HPDE6-E6E7 (cell line): Measurements from ENCODE around the gene MED12.
A peak's percentile ranks its signal among the peaks of the same experiment; 100 is the strongest.
"Not testable (repeated sequence)": the region's sequence is repeated elsewhere in the genome, so short reads cannot be mapped to it uniquely, and the experiment has no call there.

ENCODE experiments used
- DNase-seq: peaks from one replicate; pipeline ENCODE4 v3.0.0; 2011; ENCODE audit warnings: missing footprints; ENCODE audit errors: extremely low spot score

The MED12 gene

DNA sequence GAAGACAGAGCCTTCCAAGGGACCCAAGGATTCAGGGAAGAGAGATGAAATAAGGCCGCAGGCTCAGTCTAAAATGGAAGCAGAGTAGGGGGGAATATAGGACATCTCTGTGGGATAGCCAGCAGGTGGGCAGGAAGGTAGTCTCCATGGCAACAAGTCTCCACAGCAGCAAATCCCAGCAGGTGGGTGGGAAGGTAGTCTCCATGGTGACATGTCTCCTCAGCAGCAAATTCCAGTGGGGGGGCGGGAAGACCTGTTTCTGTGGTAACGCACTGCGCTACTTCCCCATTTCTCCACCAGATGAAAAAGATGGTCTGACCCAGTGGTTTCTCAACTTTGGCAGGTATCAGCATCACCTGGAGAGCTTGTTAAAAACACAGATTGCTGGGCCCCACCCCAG lies 44.6 kb downstream of the MED12 start:
- DNase-seq = no peak

DNA sequence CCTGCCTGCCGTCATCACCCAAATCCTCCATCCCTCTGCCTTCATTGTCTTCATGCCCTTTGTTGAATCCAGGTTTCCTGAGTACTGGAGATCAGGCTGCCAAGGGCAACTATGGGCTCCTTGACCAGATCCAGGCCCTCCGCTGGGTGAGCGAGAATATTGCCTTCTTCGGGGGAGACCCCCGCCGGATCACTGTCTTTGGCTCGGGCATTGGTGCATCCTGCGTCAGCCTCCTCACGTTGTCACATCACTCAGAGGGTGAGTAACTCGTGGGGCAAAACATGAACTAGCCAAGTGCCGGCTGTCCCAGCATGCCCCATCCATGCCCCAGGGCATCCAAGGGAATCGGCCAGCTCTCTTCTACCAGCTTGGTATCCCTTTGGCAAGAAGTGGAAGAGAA lies 45.7 kb downstream of the MED12 start:
- DNase-seq = no peak

DNA sequence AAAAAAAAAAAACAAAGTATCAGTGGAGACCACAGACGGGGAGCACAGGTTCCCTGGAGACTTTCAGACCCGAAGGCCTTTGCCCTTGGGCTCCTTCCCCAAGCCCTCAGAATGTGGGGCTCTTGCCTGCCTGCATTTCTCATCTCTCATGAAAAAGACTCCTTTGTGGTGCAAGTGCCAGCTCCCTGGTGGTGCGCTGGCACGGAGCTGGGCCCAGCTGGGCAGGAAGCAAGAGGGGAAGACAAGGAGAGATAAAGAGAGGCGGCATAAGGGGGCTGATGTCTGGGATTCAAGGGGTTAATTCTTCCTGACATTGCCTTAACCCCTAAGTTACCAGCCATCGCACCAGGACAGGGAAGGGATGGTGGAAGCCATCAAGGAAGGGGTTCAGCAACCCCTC lies 48.1 kb downstream of the MED12 start:
- DNase-seq = no peak

DNA sequence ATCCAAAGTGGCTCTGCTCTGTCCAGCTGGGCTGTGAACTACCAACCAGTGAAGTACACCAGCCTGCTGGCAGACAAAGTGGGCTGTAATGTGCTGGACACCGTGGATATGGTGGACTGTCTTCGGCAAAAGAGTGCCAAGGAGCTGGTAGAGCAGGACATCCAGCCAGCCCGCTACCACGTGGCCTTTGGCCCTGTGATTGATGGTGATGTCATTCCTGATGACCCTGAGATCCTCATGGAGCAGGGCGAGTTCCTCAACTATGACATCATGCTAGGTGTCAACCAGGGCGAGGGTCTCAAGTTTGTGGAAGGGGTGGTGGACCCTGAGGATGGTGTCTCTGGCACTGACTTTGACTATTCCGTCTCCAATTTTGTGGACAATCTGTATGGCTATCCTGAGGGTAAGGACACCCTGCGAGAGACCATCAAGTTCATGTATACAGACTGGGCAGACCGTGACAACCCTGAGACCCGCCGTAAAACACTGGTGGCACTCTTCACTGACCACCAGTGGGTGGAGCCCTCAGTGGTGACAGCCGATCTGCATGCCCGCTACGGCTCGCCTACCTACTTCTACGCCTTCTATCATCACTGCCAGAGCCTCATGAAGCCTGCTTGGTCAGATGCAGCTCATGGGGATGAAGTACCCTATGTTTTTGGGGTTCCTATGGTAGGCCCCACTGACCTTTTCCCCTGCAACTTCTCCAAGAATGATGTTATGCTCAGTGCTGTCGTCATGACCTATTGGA lies 48.8 kb downstream of the MED12 start:
- DNase-seq = no peak

DNA sequence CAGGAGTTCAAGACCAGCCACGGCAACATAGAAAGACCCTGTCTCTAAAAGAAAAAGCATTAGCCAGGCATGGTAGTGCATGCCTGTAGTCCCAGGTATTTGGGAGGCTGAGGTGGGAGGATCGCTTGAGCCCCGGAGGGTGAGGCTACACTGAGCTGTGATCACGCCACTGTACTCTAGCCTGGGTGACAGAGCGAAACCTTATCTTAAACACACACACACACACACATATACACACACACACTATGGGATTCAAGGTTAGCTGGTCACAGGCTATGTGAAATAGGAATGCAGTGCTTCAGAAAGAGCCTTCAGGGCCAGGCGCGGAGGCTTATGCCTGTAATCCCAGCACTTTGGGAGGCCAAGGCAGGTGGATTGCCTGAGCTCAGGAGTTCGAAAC lies 49.7 kb downstream of the MED12 start:
- no peak for DNase-seq

DNA sequence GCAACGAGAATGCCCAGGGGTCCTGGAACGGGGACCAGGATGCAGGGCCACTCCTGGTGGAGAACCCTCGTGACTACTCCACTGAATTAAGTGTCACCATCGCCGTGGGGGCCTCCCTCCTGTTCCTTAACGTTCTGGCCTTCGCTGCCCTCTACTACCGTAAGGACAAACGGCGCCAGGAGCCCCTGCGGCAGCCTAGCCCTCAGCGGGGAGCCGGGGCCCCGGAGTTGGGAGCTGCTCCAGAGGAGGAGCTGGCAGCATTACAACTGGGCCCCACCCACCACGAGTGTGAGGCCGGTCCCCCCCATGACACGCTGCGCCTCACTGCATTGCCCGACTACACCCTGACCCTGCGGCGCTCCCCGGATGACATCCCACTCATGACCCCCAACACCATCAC lies 51.2 kb downstream of the MED12 start:
- no peak for DNase-seq

DNA sequence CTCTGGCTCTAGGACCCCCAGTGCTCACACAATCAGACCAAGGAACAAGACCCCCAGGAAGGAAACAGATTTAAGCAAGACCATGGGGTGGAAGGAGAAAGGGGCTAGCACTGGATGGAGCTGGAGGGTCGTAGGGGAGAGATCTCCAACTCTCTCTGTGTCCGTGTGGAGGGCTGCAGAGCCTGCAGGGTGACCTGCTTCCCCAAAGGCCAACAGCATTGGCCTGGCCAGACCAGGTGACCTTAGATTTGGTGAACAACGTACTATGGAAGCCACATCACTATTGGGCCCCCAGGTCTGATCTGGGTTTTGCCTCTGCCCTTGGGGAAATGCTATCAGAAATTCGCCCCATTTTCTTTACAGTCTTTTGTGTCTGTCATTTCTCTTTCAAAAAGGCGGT lies 52.3 kb downstream of the MED12 start:
- no peak for DNase-seq

DNA sequence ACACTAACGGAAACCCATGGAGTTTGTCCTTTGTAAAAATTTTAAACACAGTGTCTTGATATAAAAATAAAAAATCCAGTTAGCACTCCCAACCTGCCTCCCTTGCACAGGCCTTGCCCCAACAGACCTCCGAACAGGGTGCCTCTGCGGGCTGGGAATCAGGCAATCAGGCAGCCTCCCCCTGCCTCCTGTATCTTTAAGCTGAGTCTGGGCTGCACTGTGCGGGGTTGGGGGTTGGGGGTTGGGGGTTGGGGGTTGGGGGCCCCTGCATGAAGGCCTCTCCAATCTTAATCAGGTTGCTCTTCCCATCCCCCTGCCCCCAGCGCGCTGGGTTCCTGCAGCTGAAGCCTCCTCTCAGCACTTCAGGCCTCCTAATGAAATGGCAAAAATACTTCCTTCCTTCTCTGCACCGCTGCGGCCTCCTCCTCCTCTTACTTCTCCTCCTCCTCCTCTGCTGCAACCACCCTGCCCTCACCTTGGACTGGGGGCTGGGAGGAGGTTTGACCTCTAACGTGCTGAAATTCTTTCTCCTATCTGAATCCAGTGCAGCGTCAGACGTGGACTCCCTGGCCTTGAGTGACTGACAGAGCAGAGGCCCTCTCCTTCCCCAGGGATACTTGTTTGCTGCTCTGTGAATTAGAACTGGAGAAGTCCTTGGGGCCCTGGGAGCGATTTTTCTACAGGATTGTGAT lies 52.9 kb downstream of the MED12 start:
- DNase-seq = no peak

DNA sequence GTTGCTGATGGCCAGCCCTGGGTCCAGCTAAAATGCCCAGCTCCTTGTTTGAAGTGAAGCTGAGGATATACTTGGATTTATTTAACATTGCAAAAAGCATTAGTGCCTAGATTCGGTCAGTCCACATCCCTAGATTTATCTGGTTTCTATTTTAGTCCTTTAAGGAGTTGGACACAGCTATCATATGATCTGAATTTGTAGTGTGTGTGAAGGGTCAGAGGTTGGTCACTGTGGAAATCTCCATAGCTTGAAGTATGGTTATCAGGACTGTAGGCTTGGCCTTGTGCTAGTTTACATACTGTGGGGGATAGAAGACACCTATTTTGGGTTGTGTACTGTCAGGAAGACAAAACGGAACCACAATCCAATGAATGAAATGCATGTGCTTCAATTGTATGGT lies 55.0 kb downstream of the MED12 start:
- no peak for DNase-seq

DNA sequence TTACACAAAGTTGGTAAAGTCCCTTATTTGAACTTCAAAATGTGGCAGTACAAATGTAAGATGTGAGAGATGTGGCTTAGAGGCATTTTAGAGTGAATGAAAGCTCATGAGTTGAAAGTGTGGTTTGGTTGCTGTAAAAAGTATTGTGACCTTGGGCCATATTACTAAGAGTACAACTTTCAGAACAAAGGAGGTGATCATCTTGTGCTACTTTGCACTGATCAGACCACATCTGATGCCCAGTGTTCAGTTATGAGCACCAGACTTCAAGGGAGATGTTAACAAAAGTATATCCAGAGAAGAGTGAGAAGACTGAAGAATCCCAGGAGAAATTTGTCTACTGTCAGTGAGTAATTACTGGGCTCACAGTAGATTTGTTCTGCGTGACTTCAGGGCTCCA lies 56.4 kb downstream of the MED12 start:
- DNase-seq = no peak

DNA sequence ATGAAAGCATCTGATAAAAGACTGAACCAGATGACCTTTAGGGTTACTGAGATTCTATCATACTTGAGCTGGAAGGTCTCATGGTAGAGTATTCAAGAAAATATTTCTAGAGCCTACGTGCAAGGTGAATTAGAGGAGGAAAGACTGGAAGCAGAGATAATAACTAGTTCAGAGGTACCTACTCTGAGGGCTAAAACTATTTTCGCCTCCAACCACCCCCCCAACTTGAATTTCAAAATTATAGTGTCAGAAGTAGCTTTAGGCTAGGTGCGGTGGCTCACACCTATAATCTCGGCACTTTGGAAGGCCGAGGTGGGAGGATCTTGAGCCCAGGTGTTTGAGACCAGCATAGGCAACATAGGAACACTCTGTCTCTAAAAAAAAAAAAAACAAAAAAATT lies 57.1 kb downstream of the MED12 start:
- no peak for DNase-seq

DNA sequence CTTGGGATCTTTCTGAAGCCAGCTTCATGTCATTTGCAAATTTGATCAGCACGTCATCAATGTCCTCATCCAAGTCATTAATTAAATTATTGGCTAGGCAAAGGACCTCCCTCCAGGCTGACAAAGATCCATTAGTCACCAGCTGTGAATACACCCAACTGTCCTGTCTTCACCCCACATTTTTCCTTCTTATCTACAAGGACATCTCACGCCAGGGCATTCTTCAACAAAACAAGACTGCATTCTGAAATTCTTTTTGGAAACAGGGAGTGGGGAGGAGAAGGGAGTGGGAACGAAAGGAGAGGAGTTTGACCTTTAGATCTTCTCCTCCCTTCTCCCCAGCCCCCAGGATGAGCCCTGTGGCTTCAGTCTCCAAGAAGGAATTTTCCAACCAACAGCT lies 58.9 kb downstream of the MED12 start:
- no peak for DNase-seq

DNA sequence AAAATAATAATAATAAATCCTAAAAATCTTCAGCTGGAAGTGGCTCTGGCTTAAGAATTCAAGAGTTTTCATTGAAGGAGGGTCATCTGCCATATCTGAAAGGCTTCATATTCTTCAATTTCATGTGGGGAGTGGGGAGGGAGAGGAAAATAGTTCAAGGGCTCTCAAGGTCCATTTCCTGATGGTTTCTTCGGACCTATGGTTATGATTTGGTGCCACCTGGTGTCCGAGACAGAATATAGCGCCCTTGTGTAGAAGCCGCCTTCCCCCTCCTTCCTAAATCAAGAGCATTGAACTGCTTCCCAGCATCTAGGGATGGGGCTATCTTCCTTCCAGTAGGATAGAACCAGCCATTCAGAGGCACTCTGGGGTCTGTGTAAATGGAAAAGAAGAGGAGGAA lies 60.5 kb downstream of the MED12 start:
- peak; percentile 25 for DNase-seq

DNA sequence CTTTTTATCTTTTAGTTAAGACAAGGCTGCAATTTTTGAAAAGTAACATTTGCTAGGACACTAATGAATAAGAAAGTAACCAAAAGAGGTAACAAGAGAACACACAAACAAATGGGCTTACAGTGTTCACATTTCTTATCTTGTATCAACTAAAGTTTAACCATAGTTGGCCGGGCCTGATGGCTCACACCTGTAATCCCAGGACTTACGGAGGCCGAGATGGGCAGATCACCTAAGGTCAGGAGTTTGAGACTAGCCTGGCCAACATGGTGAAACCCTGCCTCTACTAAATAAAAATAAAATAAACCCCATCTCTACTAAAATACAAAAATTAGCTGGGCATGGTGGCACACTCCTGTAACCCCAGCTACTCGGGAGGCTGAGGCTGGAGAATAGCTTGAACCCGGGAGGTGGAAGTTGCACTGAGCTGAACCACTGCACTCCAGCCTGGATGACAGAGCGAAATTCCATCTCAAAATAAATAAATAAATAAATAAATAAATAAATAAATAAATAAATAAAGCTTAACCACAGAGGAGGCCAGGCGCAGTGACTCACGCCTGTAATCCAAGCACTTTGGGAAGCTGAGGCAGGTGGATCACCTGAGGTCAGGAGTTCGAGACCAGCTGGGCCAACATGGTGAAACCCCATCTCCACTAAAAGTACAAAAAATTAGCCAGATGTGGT lies 62.3 kb downstream of the MED12 start:
- not testable (repeated sequence) for DNase-seq

DNA sequence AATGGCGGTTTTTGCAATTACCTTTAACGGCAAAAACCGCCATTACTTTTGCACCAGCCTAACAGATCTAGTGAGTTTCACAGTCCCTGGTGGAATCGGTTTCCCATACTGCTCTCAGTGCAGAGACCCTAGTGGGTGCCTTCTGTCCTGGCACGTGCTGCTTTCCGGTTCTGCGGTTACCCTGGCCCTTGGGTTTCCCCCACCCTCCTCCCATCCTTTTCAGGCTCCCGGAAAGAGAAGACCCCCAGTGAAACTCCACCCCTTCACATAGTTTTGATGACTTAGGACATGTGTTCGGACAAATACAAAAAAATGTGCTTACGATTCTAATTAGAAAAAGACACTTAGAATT lies 63.1 kb downstream of the MED12 start:
- DNase-seq = no peak

DNA sequence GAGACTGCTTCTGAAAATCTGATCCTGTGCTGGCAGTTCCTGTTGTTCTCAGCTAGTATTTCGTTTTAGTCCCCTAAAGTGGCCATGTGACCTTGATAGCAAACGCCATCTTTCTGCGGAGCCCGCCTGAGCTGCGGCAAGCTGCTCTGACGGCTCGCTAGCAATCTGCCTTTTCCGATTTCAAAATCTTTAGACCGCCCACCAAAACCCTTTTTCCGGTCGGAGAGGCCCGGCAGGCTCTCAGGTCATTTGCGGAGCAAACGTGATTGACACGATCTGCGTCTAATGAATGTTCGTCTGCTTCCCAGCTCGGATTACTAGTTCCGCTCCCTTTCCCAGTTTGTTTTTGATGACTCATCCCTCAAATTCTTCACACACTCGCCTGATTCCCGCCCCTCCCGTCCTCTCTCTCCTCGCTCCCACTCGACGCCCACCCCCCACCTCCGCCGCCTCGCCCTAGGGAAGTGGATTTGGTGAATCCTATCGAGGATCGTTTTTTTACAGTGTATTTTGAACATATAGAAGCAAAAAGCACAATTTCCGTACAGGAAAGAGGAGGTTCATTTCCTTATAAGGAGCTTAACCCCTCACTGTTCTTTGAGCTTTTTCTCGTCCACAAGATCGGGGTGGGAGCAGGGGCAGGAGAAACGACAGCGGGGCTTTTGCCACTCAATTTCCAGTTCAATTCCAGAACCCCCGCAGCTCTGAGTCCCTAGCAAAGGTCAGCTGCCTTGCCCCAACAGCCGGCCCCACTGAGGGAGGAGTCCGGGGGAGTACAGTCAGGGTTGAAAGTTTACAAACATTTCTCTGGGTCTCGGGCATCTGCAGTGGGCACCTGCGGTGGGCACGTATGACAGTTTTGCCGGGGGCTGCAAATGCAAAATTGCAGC lies 63.8 kb downstream of the MED12 start:
- peak; percentile 67 for DNase-seq

DNA sequence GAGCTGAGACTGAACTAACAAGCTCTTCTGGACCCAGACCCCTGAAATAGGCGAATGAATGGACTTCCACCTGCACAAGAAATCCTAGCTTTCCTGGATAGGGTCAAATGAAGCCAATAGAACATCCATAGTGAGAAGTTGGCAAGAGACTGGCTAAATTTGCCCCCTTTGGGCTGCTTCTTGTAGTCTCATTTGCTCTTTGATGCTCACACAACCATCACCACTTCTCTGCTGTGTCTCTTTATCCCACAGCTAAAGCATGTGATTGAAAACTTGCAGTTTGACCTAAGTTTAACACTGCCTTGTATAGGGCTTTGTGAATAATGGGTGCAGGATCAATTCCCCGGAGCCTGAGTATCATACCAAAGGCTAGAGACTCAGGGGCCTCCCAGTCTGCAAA lies 64.5 kb downstream of the MED12 start:
- no peak for DNase-seq

DNA sequence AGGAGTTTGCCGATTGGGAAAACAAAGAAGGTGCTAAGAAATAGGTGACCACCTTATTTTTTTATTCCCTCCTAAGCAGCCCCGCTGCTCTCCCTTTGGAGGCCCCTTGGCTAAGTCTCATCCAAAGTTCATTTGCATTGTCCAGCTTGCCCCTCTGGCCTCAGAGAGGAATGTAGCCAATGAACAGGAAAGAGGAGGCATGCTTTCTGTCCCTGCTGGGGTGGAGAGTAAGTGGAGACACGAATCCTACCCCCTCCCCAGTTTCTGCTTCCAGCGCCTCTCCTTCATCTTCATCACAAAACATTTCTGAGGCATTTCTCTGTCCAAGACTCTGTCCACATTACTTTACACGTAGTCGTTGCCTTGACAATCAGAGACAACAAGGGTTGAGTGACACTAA lies 64.9 kb downstream of the MED12 start:
- no peak for DNase-seq

DNA sequence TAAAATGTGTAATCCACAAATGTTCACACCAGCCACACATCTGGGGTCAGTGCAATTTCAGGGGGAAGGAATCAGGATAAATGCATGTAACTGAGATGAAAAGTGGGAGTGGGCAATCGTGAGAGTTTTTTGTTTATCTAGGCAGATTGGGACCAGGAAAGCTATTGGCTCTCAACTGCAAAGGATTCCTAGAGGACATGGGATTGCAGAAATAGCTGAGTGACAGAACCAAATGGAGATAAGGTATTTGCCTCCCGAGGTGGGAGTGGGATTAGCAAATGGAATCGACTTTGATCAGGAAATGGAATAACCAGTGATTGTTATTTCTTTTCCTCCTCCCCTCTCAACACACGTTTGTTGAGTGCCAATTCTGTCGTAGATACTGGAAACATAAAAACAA lies 65.7 kb downstream of the MED12 start:
- DNase-seq = no peak

DNA sequence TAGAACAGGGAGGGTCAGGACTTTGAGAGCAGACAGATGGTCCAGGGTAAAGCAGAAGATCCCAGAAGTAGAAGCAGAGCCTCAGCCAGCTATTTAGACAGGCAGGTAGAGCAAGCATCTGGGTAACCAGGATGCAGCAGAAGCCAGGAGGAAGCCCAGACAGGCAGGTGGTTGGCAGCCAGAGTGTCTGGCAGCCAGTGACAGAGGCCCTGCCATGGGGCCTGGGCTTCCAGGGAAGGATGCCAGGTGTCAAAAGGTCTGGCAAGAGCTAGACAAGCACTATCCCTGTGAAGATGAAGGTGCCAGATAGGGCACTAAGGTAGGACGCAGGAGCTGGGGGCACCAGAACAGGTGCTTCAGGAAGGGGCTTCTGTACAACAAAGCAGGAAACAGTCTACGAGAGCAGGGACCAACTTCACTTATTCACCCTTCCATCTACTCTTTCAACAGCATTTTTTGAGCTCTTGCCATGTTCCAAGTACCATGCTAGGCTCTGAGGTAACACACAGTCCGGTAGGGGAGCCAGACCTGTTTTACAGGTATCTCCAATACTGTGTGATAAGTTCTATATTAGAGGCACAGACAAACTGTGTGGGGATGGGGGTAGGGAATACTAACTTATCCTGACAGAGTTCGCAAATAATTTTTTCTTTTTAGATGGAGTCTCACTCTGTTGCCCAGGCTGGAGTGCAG lies 66.6 kb downstream of the MED12 start:
- no peak for DNase-seq

DNA sequence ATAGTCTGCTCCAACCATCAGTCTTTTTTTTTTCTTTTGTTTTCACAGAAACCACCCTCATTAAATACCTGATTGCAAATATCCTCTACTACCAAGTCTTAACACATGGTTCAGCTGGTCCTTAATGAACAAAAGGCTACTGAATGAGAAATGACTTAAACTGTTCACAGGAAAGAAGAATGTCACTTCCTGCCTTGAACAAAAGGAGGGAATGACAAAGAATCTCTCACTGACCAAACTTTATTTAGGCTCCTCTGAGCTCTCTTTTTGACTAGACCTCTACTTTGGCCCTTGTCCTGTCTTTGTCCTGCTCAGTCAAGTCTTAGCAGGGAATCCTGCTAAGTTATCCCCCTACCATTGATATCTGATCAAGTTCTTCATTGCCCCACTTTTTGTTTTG lies 72.9 kb downstream of the MED12 start:
- no peak for DNase-seq
